GM23338 (cell line): ENCODE measurements around the gene NUP107. TPM values are rescaled to one million over a fixed set of nuclear protein-coding genes. Genes with fewer than 3 reads are reported as not detected.

Source experiments
- ATAC-seq: fragments of 200-7000 bp; cut with Tn5 transposase; 3 replicates; pipeline ENCODE4 v1.9.1; 2020
- DNase-seq: peaks from one replicate; pipeline ENCODE4 v3.0.0-alpha.2; 2015; ENCODE audit warnings: low spot score
- H2AFZ ChIP-seq: fragments of 200-600 bp; sonication (generic); 2 replicates; pipeline ENCODE4 v1.8.0; 2016; ENCODE audit warnings: antibody characterized with exemption, mild to moderate bottlenecking, moderate library complexity
- H3F3A ChIP-seq: fragments of 200-600 bp; sonication (generic); replicated peaks from 2 replicates; pipeline ENCODE4 v1.8.0; 2017; ENCODE audit warnings: antibody characterized with exemption, mixed run types, low read depth
- H3K27ac ChIP-seq: fragments of 200-600 bp; sonication (generic); 2 replicates; pipeline ENCODE4 v1.6.1; 2016; ENCODE audit warnings: low read depth
- H3K27me3 ChIP-seq: fragments of 200-600 bp; sonication (generic); 2 replicates; pipeline ENCODE4 v1.8.0; 2016; ENCODE audit warnings: mild to moderate bottlenecking, mixed run types, moderate library complexity; ENCODE audit not compliant: insufficient read depth
- H3K36me3 ChIP-seq: fragments of 200-600 bp; sonication (generic); 2 replicates; pipeline ENCODE4 v1.8.0; 2016; ENCODE audit warnings: mild to moderate bottlenecking; ENCODE audit not compliant: insufficient read depth
- H3K4me1 ChIP-seq: fragments of 200-600 bp; sonication (generic); 2 replicates; pipeline ENCODE4 v1.8.0; 2016; ENCODE audit warnings: mild to moderate bottlenecking, moderate library complexity; ENCODE audit not compliant: insufficient read depth
- H3K4me2 ChIP-seq: fragments of 200-600 bp; sonication (generic); 2 replicates; pipeline ENCODE4 v1.7.1; 2017; ENCODE audit warnings: mixed run types
- H3K4me3 ChIP-seq: fragments of 200-600 bp; sonication (generic); 2 replicates; pipeline ENCODE4 v1.6.1; 2016; ENCODE audit warnings: mixed run types
- H3K79me2 ChIP-seq: fragments of 200-600 bp; sonication (generic); replicated peaks from 2 replicates; pipeline ENCODE4 v1.8.0; 2017; ENCODE audit warnings: mild to moderate bottlenecking; ENCODE audit not compliant: insufficient read depth
- H3K9me2 ChIP-seq: fragments of 200-600 bp; sonication (generic); 2 replicates; pipeline ENCODE4 v1.8.0; 2017; ENCODE audit not compliant: insufficient read depth
- H4K20me1 ChIP-seq: fragments of 200-600 bp; sonication (generic); replicated peaks from 2 replicates; pipeline ENCODE4 v1.8.0; 2017; ENCODE audit warnings: mild to moderate bottlenecking; ENCODE audit not compliant: insufficient read depth
- H3K27ac Mint-ChIP-seq: 2 replicates; pipeline ENCODE4 v1.8.0; 2020; ENCODE audit warnings: inconsistent platforms, mild to moderate bottlenecking, moderate library complexity, mixed read lengths
- H3K27me3 Mint-ChIP-seq: 3 replicates; pipeline ENCODE4 v1.8.0; 2022; ENCODE audit warnings: low read depth, mild to moderate bottlenecking, moderate library complexity, mixed read lengths, inconsistent platforms; ENCODE audit not compliant: insufficient read depth, poor library complexity
- H3K36me3 Mint-ChIP-seq: 3 replicates; pipeline ENCODE4 v1.8.0; 2021; ENCODE audit warnings: low read depth, mild to moderate bottlenecking, inconsistent platforms, moderate library complexity, mixed read lengths
- H3K4me1 Mint-ChIP-seq: 3 replicates; pipeline ENCODE4 v1.8.0; 2020; ENCODE audit warnings: mild to moderate bottlenecking, inconsistent platforms, mixed read lengths
- H3K4me3 Mint-ChIP-seq: 3 replicates; pipeline ENCODE4 v1.8.0; 2021; ENCODE audit warnings: moderate library complexity, mild to moderate bottlenecking, inconsistent platforms, mixed read lengths
- H3K9me3 Mint-ChIP-seq: 3 replicates; pipeline ENCODE4 v1.8.0; 2020; ENCODE audit warnings: moderate library complexity, mild to moderate bottlenecking, inconsistent platforms, mixed read lengths
- EZH2 ChIP-seq: fragments of 200-600 bp; sonication (generic); IDR thresholded peaks from one replicate; pipeline ENCODE4 v1.8.0; 2017; ENCODE audit warnings: antibody characterized with exemption, mild to moderate bottlenecking, low read depth; ENCODE audit not compliant: unreplicated experiment
- EZH2phosphoT487 ChIP-seq: fragments of 200-600 bp; sonication (generic); IDR thresholded peaks from one replicate; pipeline ENCODE4 v1.8.1; 2018; ENCODE audit warnings: antibody characterized with exemption; ENCODE audit not compliant: unreplicated experiment
- POLR2AphosphoS5 ChIP-seq: IDR thresholded peaks from 2 replicates; pipeline ENCODE4 v1.6.1; 2016; ENCODE audit warnings: antibody characterized with exemption, low read depth
- REST ChIP-seq: IDR thresholded peaks from one replicate; pipeline ENCODE4 v1.6.1; 2018; ENCODE audit warnings: antibody characterized with exemption; ENCODE audit not compliant: unreplicated experiment
- STAT1 ChIP-seq: IDR thresholded peaks from one replicate; pipeline ENCODE4 v1.6.1; 2016; ENCODE audit warnings: antibody characterized with exemption; ENCODE audit not compliant: unreplicated experiment
- ZNF114 ChIP-seq: fragments of 250-450 bp; sonication (Bioruptor Pico); IDR thresholded peaks from 2 replicates; pipeline ENCODE4 v1.5.0; 2020; ENCODE audit warnings: mild to moderate bottlenecking, moderate library complexity
- polyA plus RNA-seq: library from polyadenylated mRNA; unstranded; fragments of >200 nt; fragmentation: Nextera tagmentation; extraction: Ambion mirVana; gene quantifications from 2 replicates; pipeline ENCODE4 v1.2.1, GENCODE V29; 2016
- total RNA-seq: library from RNA; depleted of rRNA; stranded (reverse); fragments of >200 nt; shearing (Covaris generic); gene quantifications from 2 replicates; pipeline ENCODE4 v1.2.3, GENCODE V29; 2014
- TF ChIP-seq, protein P1 (sequence below), 2 experiments: fragments of 200-600 bp in 1 of 2; sonication (generic) in 1 of 2; conservative IDR thresholded peaks; 2 replicates each; pipeline versions ENCODE4 v1.5.1 to v1.6.1; 2016 to 2017; ENCODE audit warnings: antibody characterized with exemption in 2 of 2, low read depth in 2 of 2, mild to moderate bottlenecking in 2 of 2, moderate library complexity in 1 of 2
- TF ChIP-seq, protein P2 (sequence below): fragments of 250-450 bp; sonication (Bioruptor Pico); IDR thresholded peaks from 2 replicates; pipeline ENCODE4 v1.5.0; 2020; ENCODE audit warnings: mild to moderate bottlenecking, moderate library complexity

Gene NUP107
- total and polyA plus RNA-seq, 2 experiments from 2014 or later = 123 to 152 TPM

- no peaks in the 10 kb centered on the region for H3K27me3 ChIP-seq
- no peak overlapping the region for H3K4me2 ChIP-seq
- H3K9me2 ChIP-seq = no peaks in the 10 kb centered on the region
- H3K4me1 ChIP-seq = no peaks in the 10 kb centered on the region
- H3K36me3 Mint-ChIP-seq = peaks cover 22% of the 10 kb centered on the region
- 0 out of 3 replicates have a peak, but pooled peaks cover 4% of the 10 kb centered on the region for H3K4me1 Mint-ChIP-seq
- H3K36me3 ChIP-seq = peaks cover 6% of the 10 kb centered on the region; the same call in 1 of the 2 replicates
- H3K27ac Mint-ChIP-seq = no peak overlapping the region
- no peak overlapping the region for H3K4me3 ChIP-seq
- H3K9me3 Mint-ChIP-seq = no peaks in the 10 kb centered on the region
- ATAC-seq (no peak), DNase-seq (no peak)
- peaks cover 3% of the 10 kb centered on the region for H3K27me3 Mint-ChIP-seq
- no peaks in the 10 kb centered on the region for H3K79me2 ChIP-seq
- H3K27ac ChIP-seq = no peak overlapping the region
- no peaks in the 10 kb centered on the region for H3F3A ChIP-seq
- H2AFZ ChIP-seq = no peak overlapping the region
- TF ChIP-seq EZH2 (no peak), EZH2phosphoT487 (no peak), ZNF114 (CRISPR knock-in tag) (no peak), REST (no peak), POLR2AphosphoS5 (no peak), STAT1 (no peak)
- TF ChIP-seq, protein P1, sequence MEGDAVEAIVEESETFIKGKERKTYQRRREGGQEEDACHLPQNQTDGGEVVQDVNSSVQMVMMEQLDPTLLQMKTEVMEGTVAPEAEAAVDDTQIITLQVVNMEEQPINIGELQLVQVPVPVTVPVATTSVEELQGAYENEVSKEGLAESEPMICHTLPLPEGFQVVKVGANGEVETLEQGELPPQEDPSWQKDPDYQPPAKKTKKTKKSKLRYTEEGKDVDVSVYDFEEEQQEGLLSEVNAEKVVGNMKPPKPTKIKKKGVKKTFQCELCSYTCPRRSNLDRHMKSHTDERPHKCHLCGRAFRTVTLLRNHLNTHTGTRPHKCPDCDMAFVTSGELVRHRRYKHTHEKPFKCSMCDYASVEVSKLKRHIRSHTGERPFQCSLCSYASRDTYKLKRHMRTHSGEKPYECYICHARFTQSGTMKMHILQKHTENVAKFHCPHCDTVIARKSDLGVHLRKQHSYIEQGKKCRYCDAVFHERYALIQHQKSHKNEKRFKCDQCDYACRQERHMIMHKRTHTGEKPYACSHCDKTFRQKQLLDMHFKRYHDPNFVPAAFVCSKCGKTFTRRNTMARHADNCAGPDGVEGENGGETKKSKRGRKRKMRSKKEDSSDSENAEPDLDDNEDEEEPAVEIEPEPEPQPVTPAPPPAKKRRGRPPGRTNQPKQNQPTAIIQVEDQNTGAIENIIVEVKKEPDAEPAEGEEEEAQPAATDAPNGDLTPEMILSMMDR (conservative IDR thresholded peaks at IDR 0.05; ENCODE audit: low read depth in 2 of 2) = no peak
- TF ChIP-seq, protein P2, sequence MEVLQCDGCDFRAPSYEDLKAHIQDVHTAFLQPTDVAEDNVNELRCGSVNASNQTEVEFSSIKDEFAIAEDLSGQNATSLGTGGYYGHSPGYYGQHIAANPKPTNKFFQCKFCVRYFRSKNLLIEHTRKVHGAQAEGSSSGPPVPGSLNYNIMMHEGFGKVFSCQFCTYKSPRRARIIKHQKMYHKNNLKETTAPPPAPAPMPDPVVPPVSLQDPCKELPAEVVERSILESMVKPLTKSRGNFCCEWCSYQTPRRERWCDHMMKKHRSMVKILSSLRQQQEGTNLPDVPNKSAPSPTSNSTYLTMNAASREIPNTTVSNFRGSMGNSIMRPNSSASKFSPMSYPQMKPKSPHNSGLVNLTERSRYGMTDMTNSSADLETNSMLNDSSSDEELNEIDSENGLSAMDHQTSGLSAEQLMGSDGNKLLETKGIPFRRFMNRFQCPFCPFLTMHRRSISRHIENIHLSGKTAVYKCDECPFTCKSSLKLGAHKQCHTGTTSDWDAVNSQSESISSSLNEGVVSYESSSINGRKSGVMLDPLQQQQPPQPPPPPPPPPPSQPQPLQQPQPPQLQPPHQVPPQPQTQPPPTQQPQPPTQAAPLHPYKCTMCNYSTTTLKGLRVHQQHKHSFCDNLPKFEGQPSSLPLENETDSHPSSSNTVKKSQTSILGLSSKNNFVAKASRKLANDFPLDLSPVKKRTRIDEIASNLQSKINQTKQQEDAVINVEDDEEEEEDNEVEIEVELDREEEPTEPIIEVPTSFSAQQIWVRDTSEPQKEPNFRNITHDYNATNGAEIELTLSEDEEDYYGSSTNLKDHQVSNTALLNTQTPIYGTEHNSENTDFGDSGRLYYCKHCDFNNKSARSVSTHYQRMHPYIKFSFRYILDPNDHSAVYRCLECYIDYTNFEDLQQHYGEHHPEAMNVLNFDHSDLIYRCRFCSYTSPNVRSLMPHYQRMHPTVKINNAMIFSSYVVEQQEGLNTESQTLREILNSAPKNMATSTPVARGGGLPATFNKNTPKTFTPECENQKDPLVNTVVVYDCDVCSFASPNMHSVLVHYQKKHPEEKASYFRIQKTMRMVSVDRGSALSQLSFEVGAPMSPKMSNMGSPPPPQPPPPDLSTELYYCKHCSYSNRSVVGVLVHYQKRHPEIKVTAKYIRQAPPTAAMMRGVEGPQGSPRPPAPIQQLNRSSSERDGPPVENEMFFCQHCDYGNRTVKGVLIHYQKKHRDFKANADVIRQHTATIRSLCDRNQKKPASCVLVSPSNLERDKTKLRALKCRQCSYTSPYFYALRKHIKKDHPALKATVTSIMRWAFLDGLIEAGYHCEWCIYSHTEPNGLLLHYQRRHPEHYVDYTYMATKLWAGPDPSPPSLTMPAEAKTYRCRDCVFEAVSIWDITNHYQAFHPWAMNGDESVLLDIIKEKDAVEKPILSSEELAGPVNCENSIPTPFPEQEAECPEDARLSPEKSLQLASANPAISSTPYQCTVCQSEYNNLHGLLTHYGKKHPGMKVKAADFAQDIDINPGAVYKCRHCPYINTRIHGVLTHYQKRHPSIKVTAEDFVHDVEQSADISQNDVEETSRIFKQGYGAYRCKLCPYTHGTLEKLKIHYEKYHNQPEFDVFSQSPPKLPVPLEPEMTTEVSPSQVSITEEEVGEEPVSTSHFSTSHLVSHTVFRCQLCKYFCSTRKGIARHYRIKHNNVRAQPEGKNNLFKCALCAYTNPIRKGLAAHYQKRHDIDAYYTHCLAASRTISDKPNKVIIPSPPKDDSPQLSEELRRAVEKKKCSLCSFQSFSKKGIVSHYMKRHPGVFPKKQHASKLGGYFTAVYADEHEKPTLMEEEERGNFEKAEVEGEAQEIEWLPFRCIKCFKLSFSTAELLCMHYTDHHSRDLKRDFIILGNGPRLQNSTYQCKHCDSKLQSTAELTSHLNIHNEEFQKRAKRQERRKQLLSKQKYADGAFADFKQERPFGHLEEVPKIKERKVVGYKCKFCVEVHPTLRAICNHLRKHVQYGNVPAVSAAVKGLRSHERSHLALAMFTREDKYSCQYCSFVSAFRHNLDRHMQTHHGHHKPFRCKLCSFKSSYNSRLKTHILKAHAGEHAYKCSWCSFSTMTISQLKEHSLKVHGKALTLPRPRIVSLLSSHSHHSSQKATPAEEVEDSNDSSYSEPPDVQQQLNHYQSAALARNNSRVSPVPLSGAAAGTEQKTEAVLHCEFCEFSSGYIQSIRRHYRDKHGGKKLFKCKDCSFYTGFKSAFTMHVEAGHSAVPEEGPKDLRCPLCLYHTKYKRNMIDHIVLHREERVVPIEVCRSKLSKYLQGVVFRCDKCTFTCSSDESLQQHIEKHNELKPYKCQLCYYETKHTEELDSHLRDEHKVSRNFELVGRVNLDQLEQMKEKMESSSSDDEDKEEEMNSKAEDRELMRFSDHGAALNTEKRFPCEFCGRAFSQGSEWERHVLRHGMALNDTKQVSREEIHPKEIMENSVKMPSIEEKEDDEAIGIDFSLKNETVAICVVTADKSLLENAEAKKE (CRISPR knock-in tag) = no peak
- no peaks in the 10 kb centered on the region for H4K20me1 ChIP-seq
- no peak overlapping the region for H3K4me3 Mint-ChIP-seq
Measured at GRCh38 chr12:68766646-68767045, 79.9 kb downstream of the NUP107 start.
